Panc1 (cell line): Measurements from ENCODE around the gene C22orf15.

Experiments used
- CTCF ChIP-seq: fragments of 450-650 bp; IDR thresholded peaks from 2 replicates; pipeline ENCODE4 v1.5.1; 2017; ENCODE audit warnings: mild to moderate bottlenecking
- POLR2AphosphoS5 ChIP-seq: IDR thresholded peaks from 2 replicates; pipeline ENCODE4 v1.6.1; 2012; ENCODE audit warnings: mild to moderate bottlenecking, low read depth, low read length, moderate library complexity

- TF ChIP-seq CTCF: no peak
- TF ChIP-seq POLR2AphosphoS5: no peak
These were observed 26.8 kb downstream of the C22orf15 start for GRCh38 chr22:23789638-23790037.
